GM23338 (cell line): ENCODE data around the gene TRAF2. TPM values are rescaled to one million over a fixed set of nuclear protein-coding genes. Genes with fewer than 3 reads are reported as not detected.
A peak's percentile ranks its signal among the peaks of the same experiment; 100 is the strongest.

Experiments
- ATAC-seq: fragments of 200-7000 bp; cut with Tn5 transposase; 3 replicates; pipeline ENCODE4 v1.9.1; 2020
- DNase-seq: peaks from one replicate; pipeline ENCODE4 v3.0.0-alpha.2; 2015; ENCODE audit warnings: low spot score
- H2AFZ ChIP-seq: fragments of 200-600 bp; sonication (generic); 2 replicates; pipeline ENCODE4 v1.8.0; 2016; ENCODE audit warnings: antibody characterized with exemption, mild to moderate bottlenecking, moderate library complexity
- H3F3A ChIP-seq: fragments of 200-600 bp; sonication (generic); replicated peaks from 2 replicates; pipeline ENCODE4 v1.8.0; 2017; ENCODE audit warnings: antibody characterized with exemption, mixed run types, low read depth
- H3K27ac ChIP-seq: fragments of 200-600 bp; sonication (generic); 2 replicates; pipeline ENCODE4 v1.6.1; 2016; ENCODE audit warnings: low read depth
- H3K27me3 ChIP-seq: fragments of 200-600 bp; sonication (generic); 2 replicates; pipeline ENCODE4 v1.8.0; 2016; ENCODE audit warnings: mild to moderate bottlenecking, mixed run types, moderate library complexity; ENCODE audit not compliant: insufficient read depth
- H3K36me3 ChIP-seq: fragments of 200-600 bp; sonication (generic); 2 replicates; pipeline ENCODE4 v1.8.0; 2016; ENCODE audit warnings: mild to moderate bottlenecking; ENCODE audit not compliant: insufficient read depth
- H3K4me1 ChIP-seq: fragments of 200-600 bp; sonication (generic); 2 replicates; pipeline ENCODE4 v1.8.0; 2016; ENCODE audit warnings: mild to moderate bottlenecking, moderate library complexity; ENCODE audit not compliant: insufficient read depth
- H3K4me2 ChIP-seq: fragments of 200-600 bp; sonication (generic); 2 replicates; pipeline ENCODE4 v1.7.1; 2017; ENCODE audit warnings: mixed run types
- H3K4me3 ChIP-seq: fragments of 200-600 bp; sonication (generic); 2 replicates; pipeline ENCODE4 v1.6.1; 2016; ENCODE audit warnings: mixed run types
- H3K79me2 ChIP-seq: fragments of 200-600 bp; sonication (generic); replicated peaks from 2 replicates; pipeline ENCODE4 v1.8.0; 2017; ENCODE audit warnings: mild to moderate bottlenecking; ENCODE audit not compliant: insufficient read depth
- H3K9me2 ChIP-seq: fragments of 200-600 bp; sonication (generic); 2 replicates; pipeline ENCODE4 v1.8.0; 2017; ENCODE audit not compliant: insufficient read depth
- H4K20me1 ChIP-seq: fragments of 200-600 bp; sonication (generic); replicated peaks from 2 replicates; pipeline ENCODE4 v1.8.0; 2017; ENCODE audit warnings: mild to moderate bottlenecking; ENCODE audit not compliant: insufficient read depth
- H3K27ac Mint-ChIP-seq: 2 replicates; pipeline ENCODE4 v1.8.0; 2020; ENCODE audit warnings: inconsistent platforms, mild to moderate bottlenecking, moderate library complexity, mixed read lengths
- H3K27me3 Mint-ChIP-seq: 3 replicates; pipeline ENCODE4 v1.8.0; 2022; ENCODE audit warnings: low read depth, mild to moderate bottlenecking, moderate library complexity, mixed read lengths, inconsistent platforms; ENCODE audit not compliant: insufficient read depth, poor library complexity
- H3K36me3 Mint-ChIP-seq: 3 replicates; pipeline ENCODE4 v1.8.0; 2021; ENCODE audit warnings: low read depth, mild to moderate bottlenecking, inconsistent platforms, moderate library complexity, mixed read lengths
- H3K4me1 Mint-ChIP-seq: 3 replicates; pipeline ENCODE4 v1.8.0; 2020; ENCODE audit warnings: mild to moderate bottlenecking, inconsistent platforms, mixed read lengths
- H3K4me3 Mint-ChIP-seq: 3 replicates; pipeline ENCODE4 v1.8.0; 2021; ENCODE audit warnings: moderate library complexity, mild to moderate bottlenecking, inconsistent platforms, mixed read lengths
- H3K9me3 Mint-ChIP-seq: 3 replicates; pipeline ENCODE4 v1.8.0; 2020; ENCODE audit warnings: moderate library complexity, mild to moderate bottlenecking, inconsistent platforms, mixed read lengths
- CREB1 ChIP-seq: fragments of 250-450 bp; sonication (Bioruptor Pico); IDR thresholded peaks from 2 replicates; pipeline ENCODE4 v1.5.0; 2020; ENCODE audit warnings: low read depth, mild to moderate bottlenecking, moderate library complexity
- EZH2 ChIP-seq: fragments of 200-600 bp; sonication (generic); IDR thresholded peaks from one replicate; pipeline ENCODE4 v1.8.0; 2017; ENCODE audit warnings: antibody characterized with exemption, mild to moderate bottlenecking, low read depth; ENCODE audit not compliant: unreplicated experiment
- EZH2phosphoT487 ChIP-seq: fragments of 200-600 bp; sonication (generic); IDR thresholded peaks from one replicate; pipeline ENCODE4 v1.8.1; 2018; ENCODE audit warnings: antibody characterized with exemption; ENCODE audit not compliant: unreplicated experiment
- JUNB ChIP-seq: IDR thresholded peaks from one replicate; pipeline ENCODE4 v1.6.1; 2016; ENCODE audit warnings: antibody characterized with exemption; ENCODE audit not compliant: unreplicated experiment
- NANOG ChIP-seq: IDR thresholded peaks from 2 replicates; pipeline ENCODE4 v1.6.1; 2016; ENCODE audit warnings: antibody characterized with exemption, borderline replicate concordance
- POLR2AphosphoS5 ChIP-seq: IDR thresholded peaks from 2 replicates; pipeline ENCODE4 v1.6.1; 2016; ENCODE audit warnings: antibody characterized with exemption, low read depth
- STAT1 ChIP-seq: IDR thresholded peaks from one replicate; pipeline ENCODE4 v1.6.1; 2016; ENCODE audit warnings: antibody characterized with exemption; ENCODE audit not compliant: unreplicated experiment
- ZNF331 ChIP-seq: fragments of 250-450 bp; sonication (Bioruptor Pico); IDR thresholded peaks from 2 replicates; pipeline ENCODE4 v1.5.0; 2020; ENCODE audit warnings: low read depth, mild to moderate bottlenecking, moderate library complexity
- polyA plus RNA-seq: library from polyadenylated mRNA; unstranded; fragments of >200 nt; fragmentation: Nextera tagmentation; extraction: Ambion mirVana; gene quantifications from 2 replicates; pipeline ENCODE4 v1.2.1, GENCODE V29; 2016
- total RNA-seq: library from RNA; depleted of rRNA; stranded (reverse); fragments of >200 nt; shearing (Covaris generic); gene quantifications from 2 replicates; pipeline ENCODE4 v1.2.3, GENCODE V29; 2014
- TF ChIP-seq, protein P1 (sequence below), 2 experiments: fragments of 200-600 bp in 1 of 2; sonication (generic) in 1 of 2; conservative IDR thresholded peaks; 2 replicates each; pipeline versions ENCODE4 v1.5.1 to v1.6.1; 2016 to 2017; ENCODE audit warnings: antibody characterized with exemption in 2 of 2, low read depth in 2 of 2, mild to moderate bottlenecking in 2 of 2, moderate library complexity in 1 of 2
- TF ChIP-seq, protein P2 (sequence below): IDR thresholded peaks from one replicate; pipeline ENCODE4 v1.6.1; 2018; ENCODE audit warnings: antibody characterized with exemption; ENCODE audit not compliant: unreplicated experiment
- TF ChIP-seq, protein P3 (sequence below): IDR thresholded peaks from 2 replicates; pipeline ENCODE4 v1.6.1; 2016; ENCODE audit warnings: antibody characterized with exemption
- TF ChIP-seq, protein P4 (sequence below): fragments of 250-450 bp; sonication (Bioruptor Pico); IDR thresholded peaks from 2 replicates; pipeline ENCODE4 v1.5.0; 2020; ENCODE audit warnings: mild to moderate bottlenecking, moderate library complexity

The TRAF2 gene
- total and polyA plus RNA-seq, 2 experiments from 2014 or later, result 25.4 to 39.9 TPM

DNA sequence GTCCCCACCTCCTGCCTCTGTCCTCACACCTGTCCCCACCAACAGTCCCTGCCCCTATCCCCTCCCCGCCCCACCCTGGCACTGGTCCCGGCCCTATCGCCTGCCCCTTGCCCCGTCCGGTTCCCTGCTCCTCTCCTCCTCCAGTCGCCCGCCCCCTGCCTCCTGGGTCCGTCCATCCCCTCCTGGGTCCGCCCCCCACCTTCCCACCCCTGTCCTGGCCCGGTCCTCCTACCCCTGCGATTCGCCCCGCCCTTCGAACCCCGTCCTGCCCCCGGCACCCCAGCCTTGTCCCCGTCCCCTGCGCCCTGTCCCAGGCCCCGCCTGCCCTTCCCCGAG, 20.6 kb upstream of the TRAF2 start:
- peak; percentile 64 for ATAC-seq
- H3K4me3 Mint-ChIP-seq, result peak overlapping the region; percentile 80
- 0 out of 2 replicates have a peak, but pooled peaks cover 2% of the 10 kb centered on the region for H3F3A ChIP-seq
- H3K4me2 ChIP-seq, result peak overlapping the region; percentile 79
- peaks cover 20% of the 10 kb centered on the region for H4K20me1 ChIP-seq
- no peak overlapping the region for H3K27ac Mint-ChIP-seq
- H3K4me1 Mint-ChIP-seq, result peaks cover 5% of the 10 kb centered on the region
- peaks cover 13% of the 10 kb centered on the region for H3K36me3 ChIP-seq
- H3K4me1 ChIP-seq, result peaks cover 3% of the 10 kb centered on the region; the same call in 1 of the 2 replicates
- H3K36me3 Mint-ChIP-seq, result peaks cover 61% of the 10 kb centered on the region
- no peak overlapping the region for H3K27ac ChIP-seq
- H3K9me3 Mint-ChIP-seq, result peaks cover 36% of the 10 kb centered on the region
- H3K9me2 ChIP-seq, result peaks cover 4% of the 10 kb centered on the region; the same call in 1 of the 2 replicates
- DNase-seq, result peak; percentile 39
- H3K27me3 ChIP-seq, result no peaks in the 10 kb centered on the region
- H3K27me3 Mint-ChIP-seq, result peaks cover 20% of the 10 kb centered on the region
- H3K79me2 ChIP-seq, result peaks cover 21% of the 10 kb centered on the region
- no peak overlapping the region for H2AFZ ChIP-seq
- peak overlapping the region; percentile 88 for H3K4me3 ChIP-seq
- TF ChIP-seq JUNB, result no peak
- TF ChIP-seq CREB1 (CRISPR knock-in tag), result no peak
- no peak for TF ChIP-seq ZNF331 (CRISPR knock-in tag)
- TF ChIP-seq STAT1, result no peak
- TF ChIP-seq, protein P1, sequence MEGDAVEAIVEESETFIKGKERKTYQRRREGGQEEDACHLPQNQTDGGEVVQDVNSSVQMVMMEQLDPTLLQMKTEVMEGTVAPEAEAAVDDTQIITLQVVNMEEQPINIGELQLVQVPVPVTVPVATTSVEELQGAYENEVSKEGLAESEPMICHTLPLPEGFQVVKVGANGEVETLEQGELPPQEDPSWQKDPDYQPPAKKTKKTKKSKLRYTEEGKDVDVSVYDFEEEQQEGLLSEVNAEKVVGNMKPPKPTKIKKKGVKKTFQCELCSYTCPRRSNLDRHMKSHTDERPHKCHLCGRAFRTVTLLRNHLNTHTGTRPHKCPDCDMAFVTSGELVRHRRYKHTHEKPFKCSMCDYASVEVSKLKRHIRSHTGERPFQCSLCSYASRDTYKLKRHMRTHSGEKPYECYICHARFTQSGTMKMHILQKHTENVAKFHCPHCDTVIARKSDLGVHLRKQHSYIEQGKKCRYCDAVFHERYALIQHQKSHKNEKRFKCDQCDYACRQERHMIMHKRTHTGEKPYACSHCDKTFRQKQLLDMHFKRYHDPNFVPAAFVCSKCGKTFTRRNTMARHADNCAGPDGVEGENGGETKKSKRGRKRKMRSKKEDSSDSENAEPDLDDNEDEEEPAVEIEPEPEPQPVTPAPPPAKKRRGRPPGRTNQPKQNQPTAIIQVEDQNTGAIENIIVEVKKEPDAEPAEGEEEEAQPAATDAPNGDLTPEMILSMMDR (conservative IDR thresholded peaks at IDR 0.05; ENCODE audit: low read depth in 2 of 2), result no peak
- TF ChIP-seq, protein P2, sequence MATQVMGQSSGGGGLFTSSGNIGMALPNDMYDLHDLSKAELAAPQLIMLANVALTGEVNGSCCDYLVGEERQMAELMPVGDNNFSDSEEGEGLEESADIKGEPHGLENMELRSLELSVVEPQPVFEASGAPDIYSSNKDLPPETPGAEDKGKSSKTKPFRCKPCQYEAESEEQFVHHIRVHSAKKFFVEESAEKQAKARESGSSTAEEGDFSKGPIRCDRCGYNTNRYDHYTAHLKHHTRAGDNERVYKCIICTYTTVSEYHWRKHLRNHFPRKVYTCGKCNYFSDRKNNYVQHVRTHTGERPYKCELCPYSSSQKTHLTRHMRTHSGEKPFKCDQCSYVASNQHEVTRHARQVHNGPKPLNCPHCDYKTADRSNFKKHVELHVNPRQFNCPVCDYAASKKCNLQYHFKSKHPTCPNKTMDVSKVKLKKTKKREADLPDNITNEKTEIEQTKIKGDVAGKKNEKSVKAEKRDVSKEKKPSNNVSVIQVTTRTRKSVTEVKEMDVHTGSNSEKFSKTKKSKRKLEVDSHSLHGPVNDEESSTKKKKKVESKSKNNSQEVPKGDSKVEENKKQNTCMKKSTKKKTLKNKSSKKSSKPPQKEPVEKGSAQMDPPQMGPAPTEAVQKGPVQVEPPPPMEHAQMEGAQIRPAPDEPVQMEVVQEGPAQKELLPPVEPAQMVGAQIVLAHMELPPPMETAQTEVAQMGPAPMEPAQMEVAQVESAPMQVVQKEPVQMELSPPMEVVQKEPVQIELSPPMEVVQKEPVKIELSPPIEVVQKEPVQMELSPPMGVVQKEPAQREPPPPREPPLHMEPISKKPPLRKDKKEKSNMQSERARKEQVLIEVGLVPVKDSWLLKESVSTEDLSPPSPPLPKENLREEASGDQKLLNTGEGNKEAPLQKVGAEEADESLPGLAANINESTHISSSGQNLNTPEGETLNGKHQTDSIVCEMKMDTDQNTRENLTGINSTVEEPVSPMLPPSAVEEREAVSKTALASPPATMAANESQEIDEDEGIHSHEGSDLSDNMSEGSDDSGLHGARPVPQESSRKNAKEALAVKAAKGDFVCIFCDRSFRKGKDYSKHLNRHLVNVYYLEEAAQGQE, result no peak
- no peak for TF ChIP-seq EZH2
- TF ChIP-seq NANOG, result no peak
- TF ChIP-seq POLR2AphosphoS5, result no peak
- no peak for TF ChIP-seq EZH2phosphoT487
- TF ChIP-seq, protein P3, sequence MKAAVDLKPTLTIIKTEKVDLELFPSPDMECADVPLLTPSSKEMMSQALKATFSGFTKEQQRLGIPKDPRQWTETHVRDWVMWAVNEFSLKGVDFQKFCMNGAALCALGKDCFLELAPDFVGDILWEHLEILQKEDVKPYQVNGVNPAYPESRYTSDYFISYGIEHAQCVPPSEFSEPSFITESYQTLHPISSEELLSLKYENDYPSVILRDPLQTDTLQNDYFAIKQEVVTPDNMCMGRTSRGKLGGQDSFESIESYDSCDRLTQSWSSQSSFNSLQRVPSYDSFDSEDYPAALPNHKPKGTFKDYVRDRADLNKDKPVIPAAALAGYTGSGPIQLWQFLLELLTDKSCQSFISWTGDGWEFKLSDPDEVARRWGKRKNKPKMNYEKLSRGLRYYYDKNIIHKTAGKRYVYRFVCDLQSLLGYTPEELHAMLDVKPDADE, result no peak
- TF ChIP-seq, protein P4, sequence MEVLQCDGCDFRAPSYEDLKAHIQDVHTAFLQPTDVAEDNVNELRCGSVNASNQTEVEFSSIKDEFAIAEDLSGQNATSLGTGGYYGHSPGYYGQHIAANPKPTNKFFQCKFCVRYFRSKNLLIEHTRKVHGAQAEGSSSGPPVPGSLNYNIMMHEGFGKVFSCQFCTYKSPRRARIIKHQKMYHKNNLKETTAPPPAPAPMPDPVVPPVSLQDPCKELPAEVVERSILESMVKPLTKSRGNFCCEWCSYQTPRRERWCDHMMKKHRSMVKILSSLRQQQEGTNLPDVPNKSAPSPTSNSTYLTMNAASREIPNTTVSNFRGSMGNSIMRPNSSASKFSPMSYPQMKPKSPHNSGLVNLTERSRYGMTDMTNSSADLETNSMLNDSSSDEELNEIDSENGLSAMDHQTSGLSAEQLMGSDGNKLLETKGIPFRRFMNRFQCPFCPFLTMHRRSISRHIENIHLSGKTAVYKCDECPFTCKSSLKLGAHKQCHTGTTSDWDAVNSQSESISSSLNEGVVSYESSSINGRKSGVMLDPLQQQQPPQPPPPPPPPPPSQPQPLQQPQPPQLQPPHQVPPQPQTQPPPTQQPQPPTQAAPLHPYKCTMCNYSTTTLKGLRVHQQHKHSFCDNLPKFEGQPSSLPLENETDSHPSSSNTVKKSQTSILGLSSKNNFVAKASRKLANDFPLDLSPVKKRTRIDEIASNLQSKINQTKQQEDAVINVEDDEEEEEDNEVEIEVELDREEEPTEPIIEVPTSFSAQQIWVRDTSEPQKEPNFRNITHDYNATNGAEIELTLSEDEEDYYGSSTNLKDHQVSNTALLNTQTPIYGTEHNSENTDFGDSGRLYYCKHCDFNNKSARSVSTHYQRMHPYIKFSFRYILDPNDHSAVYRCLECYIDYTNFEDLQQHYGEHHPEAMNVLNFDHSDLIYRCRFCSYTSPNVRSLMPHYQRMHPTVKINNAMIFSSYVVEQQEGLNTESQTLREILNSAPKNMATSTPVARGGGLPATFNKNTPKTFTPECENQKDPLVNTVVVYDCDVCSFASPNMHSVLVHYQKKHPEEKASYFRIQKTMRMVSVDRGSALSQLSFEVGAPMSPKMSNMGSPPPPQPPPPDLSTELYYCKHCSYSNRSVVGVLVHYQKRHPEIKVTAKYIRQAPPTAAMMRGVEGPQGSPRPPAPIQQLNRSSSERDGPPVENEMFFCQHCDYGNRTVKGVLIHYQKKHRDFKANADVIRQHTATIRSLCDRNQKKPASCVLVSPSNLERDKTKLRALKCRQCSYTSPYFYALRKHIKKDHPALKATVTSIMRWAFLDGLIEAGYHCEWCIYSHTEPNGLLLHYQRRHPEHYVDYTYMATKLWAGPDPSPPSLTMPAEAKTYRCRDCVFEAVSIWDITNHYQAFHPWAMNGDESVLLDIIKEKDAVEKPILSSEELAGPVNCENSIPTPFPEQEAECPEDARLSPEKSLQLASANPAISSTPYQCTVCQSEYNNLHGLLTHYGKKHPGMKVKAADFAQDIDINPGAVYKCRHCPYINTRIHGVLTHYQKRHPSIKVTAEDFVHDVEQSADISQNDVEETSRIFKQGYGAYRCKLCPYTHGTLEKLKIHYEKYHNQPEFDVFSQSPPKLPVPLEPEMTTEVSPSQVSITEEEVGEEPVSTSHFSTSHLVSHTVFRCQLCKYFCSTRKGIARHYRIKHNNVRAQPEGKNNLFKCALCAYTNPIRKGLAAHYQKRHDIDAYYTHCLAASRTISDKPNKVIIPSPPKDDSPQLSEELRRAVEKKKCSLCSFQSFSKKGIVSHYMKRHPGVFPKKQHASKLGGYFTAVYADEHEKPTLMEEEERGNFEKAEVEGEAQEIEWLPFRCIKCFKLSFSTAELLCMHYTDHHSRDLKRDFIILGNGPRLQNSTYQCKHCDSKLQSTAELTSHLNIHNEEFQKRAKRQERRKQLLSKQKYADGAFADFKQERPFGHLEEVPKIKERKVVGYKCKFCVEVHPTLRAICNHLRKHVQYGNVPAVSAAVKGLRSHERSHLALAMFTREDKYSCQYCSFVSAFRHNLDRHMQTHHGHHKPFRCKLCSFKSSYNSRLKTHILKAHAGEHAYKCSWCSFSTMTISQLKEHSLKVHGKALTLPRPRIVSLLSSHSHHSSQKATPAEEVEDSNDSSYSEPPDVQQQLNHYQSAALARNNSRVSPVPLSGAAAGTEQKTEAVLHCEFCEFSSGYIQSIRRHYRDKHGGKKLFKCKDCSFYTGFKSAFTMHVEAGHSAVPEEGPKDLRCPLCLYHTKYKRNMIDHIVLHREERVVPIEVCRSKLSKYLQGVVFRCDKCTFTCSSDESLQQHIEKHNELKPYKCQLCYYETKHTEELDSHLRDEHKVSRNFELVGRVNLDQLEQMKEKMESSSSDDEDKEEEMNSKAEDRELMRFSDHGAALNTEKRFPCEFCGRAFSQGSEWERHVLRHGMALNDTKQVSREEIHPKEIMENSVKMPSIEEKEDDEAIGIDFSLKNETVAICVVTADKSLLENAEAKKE (CRISPR knock-in tag), result no peak
